HG03342 (cell line): ENCODE measurements around the gene ASCL1.

Experiments
- ATAC-seq: cut with Tn5 transposase; IDR thresholded peaks from one replicate; pipeline ENCODE4 v1.9.1; 2021; ENCODE audit warnings: mild to moderate bottlenecking, moderate library complexity; ENCODE audit not compliant: unreplicated experiment

The ASCL1 gene

GRCh38 chr12:102973583-102973982 lies 16.1 kb downstream of the ASCL1 start:
- ATAC-seq, result no peak

GRCh38 chr12:102976609-102977280 lies 19.3 kb downstream of the ASCL1 start:
- ATAC-seq, result no peak

- no peak for ATAC-seq
Measured at GRCh38 chr12:102977945-102978706, 20.7 kb downstream of the ASCL1 start.

- no peak for ATAC-seq
Measured at GRCh38 chr12:102980350-102980749, 22.9 kb downstream of the ASCL1 start.

GRCh38 chr12:102990419-102990818 lies 32.9 kb downstream of the ASCL1 start:
- ATAC-seq, result no peak

GRCh38 chr12:102992297-102992696 lies 34.8 kb downstream of the ASCL1 start:
- ATAC-seq, result no peak

- no peak for ATAC-seq
Measured at GRCh38 chr12:102992720-102993119, 35.2 kb downstream of the ASCL1 start.

- ATAC-seq, result no peak
Measured at GRCh38 chr12:102993537-102993936, 36.1 kb downstream of the ASCL1 start.

GRCh38 chr12:102995372-102995771 lies 37.9 kb downstream of the ASCL1 start:
- no peak for ATAC-seq
